Ovary (tissue), 3 donors: Measurements from ENCODE around the gene SDCCAG8.

Experiments
- EP300 ChIP-seq: sonication (generic); formaldehyde crosslinking; IDR thresholded peaks from one replicate; pipeline ENCODE4 v1.6.1; 2017; ENCODE audit warnings: antibody characterized with exemption
- POLR2A ChIP-seq: fragments of 450-650 bp; IDR thresholded peaks from one replicate; pipeline ENCODE4 v1.6.1; 2017; ENCODE audit warnings: antibody characterized with exemption, mild to moderate bottlenecking, moderate library complexity
- TF ChIP-seq, protein P1 (sequence below), 3 donors: fragments of 450-650 bp in 2 of 3; fragments of 200-600 bp in 1 of 3; IDR thresholded peaks; one replicate each; pipeline versions ENCODE4 v1.5.1 to v1.8.0; 2016 to 2022; ENCODE audit warnings: antibody characterized with exemption in 3 of 3, mild to moderate bottlenecking in 1 of 3
- donor health status: DM: no; HTN: no; CAD: no.

- TF ChIP-seq EP300 (no peak), POLR2A (no peak)
- TF ChIP-seq, protein P1, sequence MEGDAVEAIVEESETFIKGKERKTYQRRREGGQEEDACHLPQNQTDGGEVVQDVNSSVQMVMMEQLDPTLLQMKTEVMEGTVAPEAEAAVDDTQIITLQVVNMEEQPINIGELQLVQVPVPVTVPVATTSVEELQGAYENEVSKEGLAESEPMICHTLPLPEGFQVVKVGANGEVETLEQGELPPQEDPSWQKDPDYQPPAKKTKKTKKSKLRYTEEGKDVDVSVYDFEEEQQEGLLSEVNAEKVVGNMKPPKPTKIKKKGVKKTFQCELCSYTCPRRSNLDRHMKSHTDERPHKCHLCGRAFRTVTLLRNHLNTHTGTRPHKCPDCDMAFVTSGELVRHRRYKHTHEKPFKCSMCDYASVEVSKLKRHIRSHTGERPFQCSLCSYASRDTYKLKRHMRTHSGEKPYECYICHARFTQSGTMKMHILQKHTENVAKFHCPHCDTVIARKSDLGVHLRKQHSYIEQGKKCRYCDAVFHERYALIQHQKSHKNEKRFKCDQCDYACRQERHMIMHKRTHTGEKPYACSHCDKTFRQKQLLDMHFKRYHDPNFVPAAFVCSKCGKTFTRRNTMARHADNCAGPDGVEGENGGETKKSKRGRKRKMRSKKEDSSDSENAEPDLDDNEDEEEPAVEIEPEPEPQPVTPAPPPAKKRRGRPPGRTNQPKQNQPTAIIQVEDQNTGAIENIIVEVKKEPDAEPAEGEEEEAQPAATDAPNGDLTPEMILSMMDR (IDR thresholded peaks at IDR 0.05) = no peak
Measured at GRCh38 chr1:243281672-243282071, 25.8 kb downstream of the SDCCAG8 start.
